Heart left ventricle (tissue), 16 donors: ENCODE data around the gene ANKZF1. TPM values are rescaled to one million over a fixed set of nuclear protein-coding genes. Genes with fewer than 3 reads are reported as not detected.
A peak's percentile ranks its signal among the peaks of the same experiment; 100 is the strongest.

ENCODE experiments used
- ATAC-seq, 4 donors: fragments of 200-7000 bp; cut with Tn5 transposase; one replicate each; pipeline ENCODE4 v1.9.1; 2020 to 2022; ENCODE audit warnings: moderate library complexity in 4 of 4, mild to moderate bottlenecking in 3 of 4, moderate number of reproducible peaks in 1 of 4
- DNase-seq, 5 donors: peaks; one replicate each; pipeline ENCODE4 v3.0.0-alpha.2; 2020
- H3K27ac ChIP-seq, 12 donors: fragments of 200-600 bp; sonication (generic) in 4 of 12; one replicate each; pipeline versions ENCODE4 v1.5.0 to v1.8.0; 2016 to 2022; ENCODE audit warnings: mild to moderate bottlenecking in 2 of 12
- H3K27me3 ChIP-seq, 9 donors: fragments of 200-600 bp; sonication (generic) in 2 of 9; one replicate each; pipeline versions ENCODE4 v1.5.1 to v1.8.0; 2016 to 2022; ENCODE audit warnings: mild to moderate bottlenecking in 3 of 9
- H3K36me3 ChIP-seq, 9 donors: fragments of 200-600 bp; sonication (generic) in 2 of 9; one replicate each; pipeline versions ENCODE4 v1.5.0 to v1.8.0; 2018 to 2022; ENCODE audit warnings: mild to moderate bottlenecking in 2 of 9
- H3K4me1 ChIP-seq, 12 donors: fragments of 200-600 bp; sonication (generic) in 4 of 12; one replicate each; pipeline versions ENCODE4 v1.5.0 to v1.8.0; 2016 to 2022; ENCODE audit warnings: mild to moderate bottlenecking in 3 of 12
- H3K4me3 ChIP-seq, 12 donors: fragments of 200-600 bp; sonication (generic) in 4 of 12; one replicate each; pipeline versions ENCODE4 v1.5.0 to v1.8.0; 2017 to 2022; ENCODE audit warnings: mild to moderate bottlenecking in 9 of 12, moderate library complexity in 4 of 12
- H3K9me3 ChIP-seq, 12 donors: fragments of 200-600 bp; sonication (generic) in 4 of 12; one replicate each; pipeline versions ENCODE4 v1.5.0 to v1.8.0; 2016 to 2022; ENCODE audit warnings: mild to moderate bottlenecking in 1 of 12
- POLR2A ChIP-seq, 2 donors: fragments of 450-650 bp; IDR thresholded peaks; one replicate each; pipeline ENCODE4 v1.6.1; 2017; ENCODE audit warnings: antibody characterized with exemption in 2 of 2, mild to moderate bottlenecking in 2 of 2, moderate library complexity in 2 of 2
- WGBS, 4 donors: extraction: QIAGEN DNeasy Blood & Tissue Kit in 2 of 4; methylation state at CpG; one replicate each; pipeline versions ENCODE4 v1.1.5 to v1.1.7; 2013 to 2018; 5-methylcytosine and 5-hydroxymethylcytosine counted together
- intact Hi-C, 10 donors: fragments of 100-400 bp; cut with DNase I; formaldehyde crosslinking; loops; one replicate each; pipeline versions ENCODE4 v1.11.1 to v1.14.2; 2022
- polyA plus RNA-seq, 2 donors: library from polyadenylated mRNA; stranded (reverse); fragments of 200-250 nt; gene quantifications; one replicate each; pipeline ENCODE4 v1.2.3, GENCODE V29; 2013
- total RNA-seq, 9 donors: library from RNA; depleted of rRNA in 2 of 9; stranded (reverse); fragments of >200 nt in 2 of 9; fragmentation: NEBNext Ultra II Directional in 3 of 9; extraction: Animal tissue kit (Norgen Biotek cat#: 25700) in 3 of 9; gene quantifications; one replicate each; pipeline versions ENCODE4 v1.1.0 to v1.2.4, GENCODE V29; 2016 to 2023
- TF ChIP-seq, protein P1 (sequence below), 12 donors: fragments of 200-600 bp; sonication (generic) in 4 of 12; IDR thresholded peaks; one replicate each; pipeline versions ENCODE4 v1.5.0 to v1.8.0; 2018 to 2022; ENCODE audit warnings: antibody characterized with exemption in 12 of 12, mild to moderate bottlenecking in 5 of 12
- donor health status: ischemic (EF 13 %, LVEDD 7.1; RV severe dilation, severe dysfunction).
- donor health status: healthy with polysubstance abuse.
- donor health status: DM: no; HTN: yes; CAD: no.
- donor health status: DM: no; HTN: no; CAD: no.
- donor health status: ischemic (EF 25% LVEDD 6.9; RV normal size, moderate dysfunction).
- donor health status: ischemic (EF 25% LVEDD 5.7; RV mildly dilated, moderate dysfunction).
- donor health status: healthy.
- donor health status: DM: yes; HTN: yes; CAD: no.
- donor health status: ischemic (EF 35%, LVEDD 5.7; RV mildly dilated, moderate dysfunction).
- donor health status: nonischemic (EF 11% LVEDD 7.7; RV severe dilation, severe dysfunction).
- donor health status: DM: yes; HTN: yes; CAD: no.
- donor health status: PGD.
- donor health status: ischemic (EF 29% LVEDD 5.4; RV normal size, mild dysfunction).
- donor health status: nonischemic (EF 23%, LVEDD 6.1; RV moderate dilation, normal function).

The ANKZF1 gene
- total and polyA plus RNA-seq, 11 donors, result 14.0 to 36.8 (median 26.3) TPM

DNA sequence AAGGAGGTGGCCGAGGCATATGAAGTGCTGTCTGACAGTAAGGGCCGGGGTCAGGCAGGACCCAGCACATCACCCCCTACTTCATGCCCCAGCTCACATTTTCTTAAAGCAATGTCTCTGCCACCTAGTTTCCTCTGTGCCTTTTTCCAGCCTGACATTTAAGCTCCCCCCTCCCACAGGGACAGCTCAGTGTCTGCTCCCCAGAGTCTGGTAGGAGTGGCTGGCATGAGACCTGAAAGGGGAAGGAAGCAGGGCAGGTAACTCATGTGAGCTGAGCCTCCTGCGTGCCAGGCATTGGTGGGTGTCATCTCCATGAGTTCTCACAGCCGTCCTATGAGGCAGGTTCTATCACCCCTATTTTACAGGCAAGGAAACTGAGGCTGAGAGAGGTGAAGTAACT is 51.0 kb downstream of the ANKZF1 start:
- Histone ChIP-seq H3K27ac (peak overlapping the region in 6 of 12 donors; percentile 97 to 100 (median 99)), H3K36me3 (peaks cover 0 to 55% (median 54%) of the 10 kb centered on the region in 9 donors), H3K9me3 (no peaks in the 10 kb centered on the region), H3K27me3 (no peaks in the 10 kb centered on the region), H3K4me3 (peak overlapping the region in 3 of 12 donors; percentile 73 to 86 (median 83)), H3K4me1 (peaks cover 7 to 38% (median 26%) of the 10 kb centered on the region in 12 donors)
- ATAC-seq, result no peak
- WGBS, 4 donors, result 85 to 96% (median 94%) methylated on average over 4 of the region's 4 CpGs
- intact Hi-C loops, result loop anchor here in 1 of 10 donors (5.0 kb wide), 1 partner anchor 63 kb away; the partner anchor contains the start of gene ABCB6
- peak in 1 of 5 donors; percentile 15 for DNase-seq
- TF ChIP-seq, protein P1, sequence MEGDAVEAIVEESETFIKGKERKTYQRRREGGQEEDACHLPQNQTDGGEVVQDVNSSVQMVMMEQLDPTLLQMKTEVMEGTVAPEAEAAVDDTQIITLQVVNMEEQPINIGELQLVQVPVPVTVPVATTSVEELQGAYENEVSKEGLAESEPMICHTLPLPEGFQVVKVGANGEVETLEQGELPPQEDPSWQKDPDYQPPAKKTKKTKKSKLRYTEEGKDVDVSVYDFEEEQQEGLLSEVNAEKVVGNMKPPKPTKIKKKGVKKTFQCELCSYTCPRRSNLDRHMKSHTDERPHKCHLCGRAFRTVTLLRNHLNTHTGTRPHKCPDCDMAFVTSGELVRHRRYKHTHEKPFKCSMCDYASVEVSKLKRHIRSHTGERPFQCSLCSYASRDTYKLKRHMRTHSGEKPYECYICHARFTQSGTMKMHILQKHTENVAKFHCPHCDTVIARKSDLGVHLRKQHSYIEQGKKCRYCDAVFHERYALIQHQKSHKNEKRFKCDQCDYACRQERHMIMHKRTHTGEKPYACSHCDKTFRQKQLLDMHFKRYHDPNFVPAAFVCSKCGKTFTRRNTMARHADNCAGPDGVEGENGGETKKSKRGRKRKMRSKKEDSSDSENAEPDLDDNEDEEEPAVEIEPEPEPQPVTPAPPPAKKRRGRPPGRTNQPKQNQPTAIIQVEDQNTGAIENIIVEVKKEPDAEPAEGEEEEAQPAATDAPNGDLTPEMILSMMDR (IDR thresholded peaks at IDR 0.05), result no peak
- no peak for TF ChIP-seq POLR2A (IDR thresholded peaks at IDR 0.05)

DNA sequence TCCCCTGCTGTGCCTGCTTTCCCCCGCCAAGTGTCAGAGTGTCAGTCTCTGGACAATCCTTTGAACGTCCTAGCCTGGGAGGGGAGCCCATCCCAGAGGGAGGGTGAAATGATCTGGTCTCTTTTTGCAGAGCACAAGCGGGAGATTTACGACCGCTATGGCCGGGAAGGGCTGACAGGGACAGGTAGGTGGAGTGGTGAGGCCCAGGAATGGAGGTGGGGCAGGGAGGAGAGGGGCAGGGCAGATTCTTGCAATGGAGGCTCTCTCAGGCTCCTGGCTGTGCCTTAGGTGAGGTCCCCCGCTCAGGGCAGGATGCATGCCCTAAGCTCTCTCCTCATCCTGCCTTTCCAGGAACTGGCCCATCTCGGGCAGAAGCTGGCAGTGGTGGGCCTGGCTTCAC is 52.0 kb downstream of the ANKZF1 start:
- Histone ChIP-seq H3K36me3 (peaks cover 0 to 64% (median 55%) of the 10 kb centered on the region in 9 donors), H3K9me3 (no peaks in the 10 kb centered on the region), H3K4me3 (no peak overlapping the region), H3K4me1 (peaks cover 7 to 43% (median 26%) of the 10 kb centered on the region in 12 donors), H3K27me3 (no peaks in the 10 kb centered on the region), H3K27ac (peak overlapping the region in 2 of 12 donors; percentile 24 to 99)
- no peak for TF ChIP-seq POLR2A (IDR thresholded peaks at IDR 0.05)
- TF ChIP-seq, protein P1 (IDR thresholded peaks at IDR 0.05), result no peak
- WGBS, 4 donors, result 84 to 90% (median 88%) methylated on average over 8 of the region's 8 CpGs
- ATAC-seq (no peak), DNase-seq (no peak)
- intact Hi-C loops, result loop anchor here in 1 of 10 donors (5.0 kb wide), 1 partner anchor 64 kb away; the partner anchor contains the start of gene ABCB6

- Histone ChIP-seq H3K36me3 (peaks cover 0 to 65% (median 55%) of the 10 kb centered on the region in 9 donors), H3K4me3 (no peak overlapping the region), H3K4me1 (peaks cover 7 to 44% (median 26%) of the 10 kb centered on the region in 12 donors), H3K9me3 (no peaks in the 10 kb centered on the region), H3K27ac (peak overlapping the region in 3 of 12 donors; percentile 3 to 43 (median 11)), H3K27me3 (no peaks in the 10 kb centered on the region)
- ATAC-seq, result no peak
- no peak for TF ChIP-seq POLR2A (IDR thresholded peaks at IDR 0.05)
- TF ChIP-seq, protein P1 (IDR thresholded peaks at IDR 0.05), result no peak
- DNase-seq, result no peak
- intact Hi-C loops, result loop anchor here in 1 of 10 donors (5.0 kb wide), 1 partner anchor 65 kb away; the partner anchor contains the start of gene ABCB6
- WGBS, 4 donors, result 76 to 86% (median 80%) methylated on average over 5 of the region's 5 CpGs
These were observed 52.8 kb downstream of the ANKZF1 start for GRCh38 chr2:219282375-219282774.

DNA sequence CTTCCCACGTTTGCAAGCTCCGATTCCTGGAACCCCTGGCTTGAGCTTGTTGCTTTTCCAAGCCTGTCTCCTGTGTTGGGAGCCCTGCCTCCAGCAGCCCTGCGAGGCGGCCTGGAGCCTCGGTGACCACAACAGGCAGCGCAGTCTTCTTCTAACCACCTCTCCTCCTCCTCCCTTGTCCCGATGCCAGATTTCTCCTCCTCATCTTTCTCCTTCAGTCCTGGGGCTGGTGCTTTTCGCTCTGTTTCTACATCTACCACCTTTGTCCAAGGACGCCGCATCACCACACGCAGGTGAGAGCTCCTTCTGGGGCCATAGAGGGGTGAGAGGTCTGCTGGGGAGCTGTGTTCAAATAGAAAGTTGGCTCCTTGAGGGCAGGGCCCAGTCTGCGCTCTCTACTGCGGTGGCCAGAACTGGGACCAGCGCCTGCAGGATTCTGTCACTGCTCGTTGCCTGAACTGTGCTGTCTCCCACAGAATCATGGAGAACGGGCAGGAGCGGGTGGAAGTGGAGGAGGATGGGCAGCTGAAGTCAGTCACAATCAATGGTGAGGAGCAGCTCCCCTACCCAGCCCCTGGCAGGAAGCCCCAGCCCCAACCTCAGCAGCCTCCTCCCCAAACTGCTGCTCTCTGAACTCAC is 53.5 kb downstream of the ANKZF1 start:
- peaks cover 0 to 65% (median 55%) of the 10 kb centered on the region in 9 donors for H3K36me3 ChIP-seq
- H3K27ac ChIP-seq, result peak overlapping the region in 2 of 12 donors; percentile 11 to 43
- no peaks in the 10 kb centered on the region for H3K9me3 ChIP-seq
- TF ChIP-seq, protein P1 (IDR thresholded peaks at IDR 0.05), result no peak
- no peak for TF ChIP-seq POLR2A (IDR thresholded peaks at IDR 0.05)
- peaks cover 4 to 37% (median 19%) of the 10 kb centered on the region in 12 donors for H3K4me1 ChIP-seq
- intact Hi-C loops, result loop anchor here in 1 of 10 donors (5.0 kb wide), 1 partner anchor 66 kb away; the partner anchor contains the start of gene ABCB6
- 82 to 92% (median 89%) methylated on average over 17 of the region's 17 CpGs for WGBS, 4 donors
- ATAC-seq (no peak), DNase-seq (no peak)
- H3K27me3 ChIP-seq, result no peaks in the 10 kb centered on the region
- H3K4me3 ChIP-seq, result no peak overlapping the region
